Kidney (tissue), 14 donors: Measurements from ENCODE around the gene BCL3. TPM values are rescaled to one million over a fixed set of nuclear protein-coding genes. Genes with fewer than 3 reads are reported as not detected.

Experiments
- DNase-seq, 5 donors: peaks; one replicate each; pipeline ENCODE4 v3.0.0-alpha.2; 2013 to 2020
- FAIRE-seq: peaks from 2 replicates; lab custom pipeline; 2012; peaks lifted over from hg19 to GRCh38; lab: Jason Lieb, UNC
- H3K27ac ChIP-seq, 2 donors: one replicate each; pipeline ENCODE4 v1.7.0; 2013; ENCODE audit warnings: low read depth in 2 of 2, low read length in 2 of 2, inconsistent platforms in 1 of 2
- H3K27me3 ChIP-seq: one replicate; pipeline ENCODE4 v1.7.1; 2013; ENCODE audit warnings: low read length, inconsistent platforms; ENCODE audit not compliant: control insufficient read depth, insufficient read depth
- H3K36me3 ChIP-seq, 3 donors: one replicate each; pipeline versions ENCODE4 v1.7.0 to v1.7.1; 2013; ENCODE audit warnings: low read length in 3 of 3, control low read depth in 1 of 3, inconsistent platforms in 1 of 3; ENCODE audit not compliant: insufficient read depth in 3 of 3, control insufficient read depth in 2 of 3
- H3K4me1 ChIP-seq, 3 donors: one replicate each; pipeline versions ENCODE4 v1.7.0 to v1.7.1; 2013; ENCODE audit warnings: low read length in 3 of 3, inconsistent platforms in 1 of 3, low read depth in 1 of 3; ENCODE audit not compliant: control insufficient read depth in 2 of 3, insufficient read depth in 2 of 3
- H3K4me3 ChIP-seq, 3 donors: one replicate each; pipeline versions ENCODE4 v1.7.0 to v1.8.1; 2013; ENCODE audit warnings: low read length in 3 of 3, control low read depth in 1 of 3, inconsistent platforms in 1 of 3
- H3K9ac ChIP-seq, 3 donors: one replicate each; pipeline versions ENCODE4 v1.7.0 to v1.7.1; 2013; ENCODE audit warnings: low read length in 3 of 3, control low read depth in 1 of 3, inconsistent platforms in 1 of 3
- H3K9me3 ChIP-seq, 3 donors: one replicate each; pipeline versions ENCODE4 v1.7.0 to v1.7.1; 2013; ENCODE audit warnings: low read length in 3 of 3, control low read depth in 1 of 3, inconsistent platforms in 1 of 3; ENCODE audit not compliant: control insufficient read depth in 2 of 3, insufficient read depth in 1 of 3
- CTCF ChIP-seq: IDR thresholded peaks from 3 replicates; pipeline ENCODE4 v1.5.1; 2012; ENCODE audit warnings: mild to moderate bottlenecking, moderate library complexity, borderline replicate concordance; ENCODE audit not compliant: insufficient read depth; ENCODE audit errors: extremely low read depth
- intact Hi-C: fragments of 100-400 bp; cut with DNase I; formaldehyde crosslinking; loops from one replicate; pipeline ENCODE4 v1.11.1; 2022
- polyA plus RNA-seq: library from polyadenylated mRNA; stranded (reverse); fragments of 350-450 nt; fragmentation: Illumina TruSeq; extraction: RNeasy Lipid Tissue Mini Kit (QIAGEN cat#74804); gene quantifications from one replicate; pipeline ENCODE4 v1.2.3, GENCODE V29; 2014; ENCODE audit warnings: low read depth, low replicate concordance; ENCODE audit not compliant: insufficient read depth
- total RNA-seq: library from RNA; stranded (reverse); fragmentation: NEBNext Ultra II Directional; extraction: Animal tissue kit (Norgen Biotek cat#: 25700); gene quantifications from one replicate; pipeline ENCODE4 v1.2.1, GENCODE V29; 2021
- donor health status: control.
- donor health status: control.
- donor health status: control.
- donor health status: control.
- donor health status: control.
- donor health status: DM: yes; HTN: yes; CAD: no.
- donor health status: Normal renal cell carcinoma (clear cell type).

BCL3 gene
- total and polyA plus RNA-seq, 2 donors from 2014 or later = 23.2 to 86.8 TPM

- H3K36me3 ChIP-seq = peaks cover 0 to 25% (median 15%) of the 10 kb centered on the region in 3 donors
- FAIRE-seq = no peak
- TF ChIP-seq CTCF = no peak
- H3K9ac ChIP-seq = peak overlapping the region in 1 of 3 donors; percentile 71
- no peaks in the 10 kb centered on the region for H3K9me3 ChIP-seq
- peak in 1 of 5 donors; percentile 54 for DNase-seq
- intact Hi-C loops = no loop called here
- H3K27me3 ChIP-seq = no peaks in the 10 kb centered on the region
- peak overlapping the region; percentile 89 to 93 for H3K27ac ChIP-seq
- H3K4me3 ChIP-seq = peak overlapping the region in 1 of 3 donors; percentile 59
- peaks cover 0 to 50% (median 21%) of the 10 kb centered on the region in 3 donors for H3K4me1 ChIP-seq
Measured at GRCh38 chr19:44755219-44755618, 6.7 kb downstream of the BCL3 start.

GRCh38 chr19:44756089-44756562, 7.6 kb downstream of the BCL3 start:
- peak overlapping the region; percentile 51 to 93 for H3K27ac ChIP-seq
- no peak for FAIRE-seq
- TF ChIP-seq CTCF = no peak
- no peak overlapping the region for H3K9ac ChIP-seq
- peaks cover 0 to 43% (median 21%) of the 10 kb centered on the region in 3 donors for H3K4me1 ChIP-seq
- H3K9me3 ChIP-seq = no peaks in the 10 kb centered on the region
- peak in 1 of 5 donors; percentile 80 for DNase-seq
- peaks cover 0 to 23% (median 15%) of the 10 kb centered on the region in 3 donors for H3K36me3 ChIP-seq
- H3K4me3 ChIP-seq = no peak overlapping the region
- intact Hi-C loops = no loop called here
- H3K27me3 ChIP-seq = no peaks in the 10 kb centered on the region

- Histone ChIP-seq H3K27me3 (no peaks in the 10 kb centered on the region), H3K4me1 (peaks cover 0 to 40% (median 20%) of the 10 kb centered on the region in 3 donors), H3K27ac (peak overlapping the region; percentile 80 to 84), H3K9ac (peak overlapping the region in 1 of 3 donors; percentile 26), H3K4me3 (peak overlapping the region in 2 of 3 donors; percentile 12 to 39), H3K36me3 (peaks cover 0 to 21% (median 15%) of the 10 kb centered on the region in 3 donors), H3K9me3 (no peaks in the 10 kb centered on the region)
- peak; percentile 63 to 93 (median 68) for DNase-seq
- FAIRE-seq = no peak
- TF ChIP-seq CTCF = no peak
- intact Hi-C loops = no loop called here
Measured at GRCh38 chr19:44757057-44757734, 8.7 kb downstream of the BCL3 start.
